ENCODE results near the gene MAGI2.

DNA sequence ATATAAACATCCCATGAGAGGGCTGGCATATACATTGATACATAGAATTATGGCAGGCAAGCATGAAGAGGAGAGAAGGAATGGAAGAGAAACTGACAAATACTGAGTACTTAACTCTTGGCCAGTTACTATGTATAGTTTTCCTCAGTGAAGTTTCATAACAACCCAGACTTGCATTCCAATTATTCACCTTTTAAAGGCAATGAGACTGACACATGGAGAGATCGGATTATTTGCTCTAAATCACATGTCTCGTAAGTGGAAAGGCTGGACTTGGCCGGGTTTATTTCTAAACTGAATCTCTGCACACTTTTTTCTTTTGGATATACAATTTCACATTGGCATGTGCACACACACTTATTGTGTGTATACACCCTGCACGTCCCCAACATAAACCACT lies 1106.6 kb downstream of the MAGI2 start:
- TF ChIP-seq CTCF (conservative IDR thresholded peaks at IDR 0.05; ENCODE audit: low read length) (no peak), EZH2phosphoT487 (IDR thresholded peaks at IDR 0.05; ENCODE audit: borderline replicate concordance, low read depth, low read length) (no peak)
